Activated CD4-positive, alpha-beta T cell treated with anti-CD3 and anti-CD28 coated beads, Interleukin-2, Interleukin-6, amounts not matched to agents 100 ng/mL and 50 ng/mL, durations not matched to agents 16 hours and 8 hours (primary cell): ENCODE data around the gene TNS1.

Source experiments
- DNase-seq: peaks from one replicate; pipeline ENCODE4 v3.0.0-alpha.2; 2020

Gene TNS1

DNA sequence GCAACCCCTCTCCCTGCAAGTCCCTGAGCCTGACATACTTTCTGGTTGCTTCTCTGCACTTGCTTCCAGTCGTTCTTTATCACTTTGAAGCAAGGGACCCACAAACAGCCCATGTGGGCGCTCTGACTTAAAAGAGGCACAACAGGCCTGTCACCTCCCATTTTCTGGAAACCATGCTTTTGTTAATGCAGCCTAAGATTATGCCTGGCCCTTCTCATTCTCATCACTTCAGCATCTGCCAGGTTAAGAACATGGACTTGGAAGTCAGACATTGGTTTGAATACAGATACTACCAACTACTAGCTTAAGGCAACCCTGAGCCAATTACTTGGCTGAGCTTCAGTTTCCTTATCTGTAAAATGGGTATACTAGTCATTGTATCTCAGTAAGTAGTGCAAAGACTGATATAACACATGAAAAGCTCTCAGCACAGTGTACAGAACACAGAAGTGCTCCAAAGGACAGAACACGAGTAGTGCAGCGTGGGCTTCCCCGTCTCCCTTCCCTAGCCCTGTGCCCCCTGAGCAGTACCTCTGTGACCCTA lies 141.4 kb downstream of the TNS1 start:
- no peak for DNase-seq

- no peak for DNase-seq
These were observed 142.9 kb downstream of the TNS1 start for GRCh38 chr2:217859926-217860325.

DNA sequence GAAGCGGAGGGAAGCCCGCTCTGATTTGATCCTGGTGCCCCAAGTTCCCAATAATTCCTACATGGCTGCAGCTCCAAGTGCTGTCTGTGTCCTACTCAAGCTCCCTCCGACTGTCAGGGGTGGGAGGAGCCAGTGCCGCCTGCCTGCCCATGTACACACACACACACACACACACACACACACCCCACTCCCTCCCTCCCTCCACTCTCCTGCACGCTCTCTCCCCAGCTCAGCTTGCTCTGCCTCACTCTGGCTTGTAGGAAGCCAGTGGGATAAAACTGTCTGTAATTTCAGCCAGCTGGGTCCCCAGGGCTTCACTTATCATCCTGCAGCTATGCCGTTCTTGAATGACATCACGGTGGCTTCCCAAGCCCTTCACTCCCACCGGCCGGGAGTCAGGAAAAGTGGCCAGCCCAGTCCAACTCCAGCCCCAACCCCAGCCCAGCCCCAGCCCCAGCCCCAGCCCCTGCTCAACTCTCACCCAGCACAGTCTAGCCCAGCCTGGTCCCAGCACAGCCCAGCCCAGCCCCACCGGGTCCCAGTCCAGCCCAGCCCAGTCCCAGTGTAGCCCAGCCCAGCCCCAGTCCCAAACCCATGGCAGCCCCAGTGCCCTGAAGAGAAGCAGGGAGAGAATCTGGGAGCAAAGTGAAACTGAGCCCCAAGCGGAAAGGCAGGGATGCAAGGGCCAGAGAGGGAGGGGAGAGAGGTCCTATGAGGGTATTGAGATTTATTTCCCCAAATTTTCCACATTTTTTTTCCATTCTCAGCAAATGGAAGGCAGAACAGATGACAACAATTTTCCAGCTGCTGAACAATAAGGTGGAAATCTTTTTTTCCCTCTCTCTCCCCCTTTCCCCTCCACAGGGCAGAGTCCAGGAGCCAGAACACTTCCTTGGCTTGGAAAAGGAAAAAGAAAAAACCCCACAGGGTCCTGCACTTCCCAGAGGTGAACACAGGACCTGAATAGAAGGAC lies 144.0 kb downstream of the TNS1 start:
- DNase-seq: no peak

DNA sequence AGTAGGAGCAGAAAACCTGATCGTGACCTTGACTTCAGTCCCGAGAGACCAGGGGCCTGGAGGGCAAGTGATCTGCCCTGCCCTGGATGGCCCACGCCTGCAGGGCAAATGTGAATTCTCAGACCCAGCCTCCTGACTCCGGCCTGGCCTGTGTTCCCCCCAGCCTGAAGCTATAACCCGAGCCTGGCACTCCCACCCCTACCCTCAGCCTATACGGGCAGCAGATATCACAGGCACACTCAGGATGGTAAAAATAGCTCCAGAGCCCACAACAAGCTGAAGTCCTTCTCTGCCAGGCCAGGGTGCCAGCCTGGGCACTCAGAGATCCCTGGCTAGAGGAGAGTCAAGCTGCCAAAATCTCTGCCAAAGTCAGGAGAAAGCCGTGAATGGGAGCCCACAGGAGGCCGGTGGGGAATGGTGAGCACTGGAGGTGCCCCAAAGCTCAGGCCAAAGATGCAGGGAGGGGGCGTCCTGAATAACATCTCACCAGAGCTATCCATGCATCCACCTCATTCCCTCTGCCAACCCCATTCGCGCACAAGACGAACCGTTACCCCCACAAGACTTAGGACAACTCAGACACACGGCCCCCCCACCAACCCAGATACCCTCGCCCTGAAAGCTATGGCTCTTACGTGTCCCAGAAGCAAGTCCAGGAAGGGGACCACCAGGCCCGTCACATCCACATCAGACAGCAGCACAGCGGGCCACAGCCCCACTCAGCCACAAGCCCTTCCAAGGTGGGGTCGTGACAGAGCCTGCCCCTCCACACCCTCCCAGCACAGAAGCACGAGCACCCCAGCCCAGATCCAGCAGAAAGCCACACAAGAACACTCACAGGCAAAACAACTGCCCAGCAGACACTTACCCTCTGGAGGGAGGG lies 144.9 kb downstream of the TNS1 start:
- DNase-seq: no peak

- DNase-seq: no peak
These were observed 145.9 kb downstream of the TNS1 start for GRCh38 chr2:217856871-217857270.

DNA sequence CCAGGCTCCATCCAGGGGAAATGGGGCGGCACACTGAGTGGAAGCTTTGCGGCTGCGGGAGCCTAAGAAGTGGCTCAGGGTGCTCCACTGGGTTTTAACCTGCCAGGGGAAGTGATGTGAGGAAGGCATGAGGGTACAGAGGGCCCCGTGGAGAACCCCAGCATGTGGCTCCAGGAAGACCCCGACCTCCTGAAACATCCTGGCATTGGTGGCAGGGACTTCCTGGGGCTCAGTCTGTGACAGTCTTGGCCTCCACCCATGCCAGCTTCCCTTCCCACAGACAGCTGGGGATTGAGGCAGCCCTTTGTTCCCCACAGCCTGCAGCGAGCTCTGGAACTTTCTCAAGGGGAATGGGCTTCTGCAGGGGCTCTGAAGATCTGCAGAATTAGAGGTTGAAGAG lies 146.6 kb downstream of the TNS1 start:
- DNase-seq: no peak

DNA sequence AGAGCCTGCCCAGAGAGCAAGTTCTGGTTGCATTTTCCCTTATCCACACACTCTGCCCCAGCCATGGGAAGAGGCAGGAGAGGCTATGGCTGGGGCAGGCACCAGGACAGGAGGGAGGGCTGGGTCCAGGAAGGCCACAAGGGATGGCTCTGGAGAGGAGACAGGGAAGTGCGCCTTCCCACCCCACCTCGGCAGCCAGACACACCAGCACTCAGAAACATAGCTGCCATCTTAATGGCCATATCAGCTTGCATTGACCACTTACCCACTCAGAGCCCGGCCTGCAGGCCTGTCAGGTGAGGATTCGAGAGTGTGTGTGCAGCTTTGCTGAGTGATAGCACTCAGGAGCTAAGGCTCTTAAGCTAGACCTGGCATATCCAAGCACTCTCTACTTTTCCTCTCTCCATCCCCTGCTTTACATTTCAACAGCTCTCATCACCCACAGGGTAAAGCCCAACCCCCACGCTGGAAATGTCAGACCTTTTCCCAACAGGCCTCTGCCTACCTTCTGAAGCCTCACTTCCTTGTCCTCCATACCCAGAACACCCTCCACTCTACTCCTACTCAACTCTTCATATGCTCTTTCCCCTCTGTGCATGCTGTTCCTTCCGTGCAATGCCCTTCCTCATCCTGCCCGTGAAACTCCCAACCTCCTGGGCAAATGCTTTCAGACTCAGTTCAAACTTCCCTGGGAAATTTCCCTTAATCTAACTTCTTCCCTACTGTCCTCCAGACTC lies 147.9 kb downstream of the TNS1 start:
- DNase-seq: no peak

DNA sequence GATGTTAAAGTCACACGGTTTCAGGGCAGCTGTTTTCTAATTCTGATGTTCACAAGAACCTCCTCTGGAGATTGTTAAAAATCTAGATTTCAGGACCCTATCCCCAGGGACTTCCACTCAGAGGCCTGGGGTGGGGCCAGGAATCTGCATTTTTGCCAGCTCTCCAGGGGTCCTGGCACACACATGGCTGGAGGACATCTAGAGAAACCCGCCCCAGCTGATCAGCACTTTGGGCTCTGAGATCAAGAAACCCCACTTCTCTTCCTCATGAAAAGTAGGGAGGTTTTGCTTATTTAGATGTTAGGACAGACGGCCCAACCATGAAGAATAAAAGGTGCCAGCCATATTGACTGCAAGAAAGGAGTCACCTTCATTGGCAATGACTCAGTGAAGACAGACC lies 148.8 kb downstream of the TNS1 start:
- DNase-seq: no peak

DNA sequence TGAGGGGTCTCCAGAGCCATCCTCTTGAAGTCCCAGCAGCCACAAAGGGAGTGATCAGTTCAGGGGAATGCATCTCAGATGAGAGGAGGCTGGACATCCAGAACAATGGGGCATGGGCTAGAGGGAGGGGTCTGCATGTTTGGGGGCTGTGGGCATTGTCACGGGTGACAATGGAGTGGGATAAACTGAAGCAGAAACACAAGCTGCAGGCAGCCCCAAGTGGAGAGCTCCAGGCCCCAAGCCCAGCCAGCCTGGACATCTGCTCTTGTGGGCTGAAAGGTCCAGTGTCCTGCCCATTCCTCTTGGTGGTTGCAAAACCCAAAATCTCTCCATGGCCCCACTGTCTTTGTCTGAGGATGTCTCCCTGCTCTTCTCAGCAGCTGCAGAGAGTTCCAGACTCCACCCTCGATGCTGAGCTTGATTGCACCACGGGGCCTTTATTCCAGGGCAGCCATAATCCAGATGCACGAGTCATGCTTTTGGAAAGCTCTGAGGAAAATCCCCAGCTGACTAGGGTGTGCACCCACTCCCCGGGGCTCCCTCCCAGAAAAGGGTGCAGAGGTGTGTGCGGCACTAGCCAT lies 149.4 kb downstream of the TNS1 start:
- DNase-seq: no peak

DNA sequence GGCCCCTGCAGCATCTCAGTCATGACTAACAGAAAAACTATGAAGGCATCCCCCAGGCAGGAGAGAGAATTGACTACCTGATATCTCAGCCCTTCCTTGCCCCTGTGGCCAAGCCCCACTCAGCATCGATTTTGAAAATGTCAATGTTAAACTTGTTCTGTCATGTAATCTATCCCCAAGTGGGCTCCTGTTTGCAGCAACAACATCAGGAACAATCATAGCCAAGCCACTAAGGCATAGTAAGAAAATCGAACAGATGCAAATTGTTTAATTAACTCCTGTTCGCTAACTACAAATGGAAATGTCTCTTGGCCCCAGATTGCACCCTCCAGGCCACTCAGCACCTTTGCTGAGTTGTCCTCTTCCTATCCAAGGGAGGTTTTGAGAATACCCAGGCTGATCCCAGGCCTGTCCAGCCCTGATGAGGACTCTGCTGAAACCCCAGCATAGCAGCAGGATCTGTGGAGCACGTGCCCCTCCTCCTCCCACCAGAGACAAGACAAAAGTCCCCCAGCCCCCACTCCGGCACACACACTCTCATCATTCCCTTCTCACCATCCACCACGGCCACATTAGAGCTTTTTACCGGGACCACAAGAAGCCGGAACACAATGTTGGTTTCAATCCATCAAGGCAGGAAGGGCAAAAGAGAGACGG lies 150.1 kb downstream of the TNS1 start:
- DNase-seq: no peak

DNA sequence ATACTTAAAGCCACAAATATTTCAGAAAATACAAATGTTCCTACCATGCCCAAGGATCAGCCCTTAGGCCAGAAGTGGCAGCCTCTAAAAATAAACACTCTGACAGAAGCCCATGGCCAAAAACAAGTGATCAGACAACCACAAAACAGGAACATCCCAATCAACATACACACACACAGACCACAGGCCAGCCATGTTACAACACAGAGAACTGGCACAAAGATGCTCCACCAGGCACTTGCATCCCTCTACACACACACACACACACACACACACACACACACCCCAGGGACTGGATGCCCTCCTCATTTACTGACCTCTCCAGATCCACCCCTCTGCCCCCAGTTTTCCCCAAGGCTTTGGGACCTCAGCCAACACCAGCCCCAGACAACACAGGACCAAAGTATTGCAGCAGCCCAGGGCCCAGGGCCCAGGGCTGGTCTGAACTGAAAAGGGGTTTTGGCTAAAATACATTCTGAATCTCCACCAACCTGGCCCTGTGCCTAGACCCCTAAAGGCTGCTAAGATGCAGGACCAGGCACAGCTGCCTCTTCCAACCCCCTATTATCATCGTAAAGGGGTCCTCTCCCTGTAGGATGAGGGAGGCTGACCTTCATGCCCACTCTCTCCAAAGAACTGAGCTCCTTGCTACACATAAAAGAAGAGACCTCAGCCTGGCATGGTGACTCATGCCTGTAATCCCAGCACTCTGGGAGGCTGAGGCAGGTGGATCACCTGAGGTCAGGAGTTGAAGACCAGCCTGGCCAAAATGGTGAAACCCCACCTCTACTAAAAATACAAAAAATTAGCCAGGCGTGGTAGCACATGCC lies 151.4 kb downstream of the TNS1 start:
- no peak for DNase-seq

- no peak for DNase-seq
These were observed 153.4 kb downstream of the TNS1 start for GRCh38 chr2:217849154-217849975.

DNA sequence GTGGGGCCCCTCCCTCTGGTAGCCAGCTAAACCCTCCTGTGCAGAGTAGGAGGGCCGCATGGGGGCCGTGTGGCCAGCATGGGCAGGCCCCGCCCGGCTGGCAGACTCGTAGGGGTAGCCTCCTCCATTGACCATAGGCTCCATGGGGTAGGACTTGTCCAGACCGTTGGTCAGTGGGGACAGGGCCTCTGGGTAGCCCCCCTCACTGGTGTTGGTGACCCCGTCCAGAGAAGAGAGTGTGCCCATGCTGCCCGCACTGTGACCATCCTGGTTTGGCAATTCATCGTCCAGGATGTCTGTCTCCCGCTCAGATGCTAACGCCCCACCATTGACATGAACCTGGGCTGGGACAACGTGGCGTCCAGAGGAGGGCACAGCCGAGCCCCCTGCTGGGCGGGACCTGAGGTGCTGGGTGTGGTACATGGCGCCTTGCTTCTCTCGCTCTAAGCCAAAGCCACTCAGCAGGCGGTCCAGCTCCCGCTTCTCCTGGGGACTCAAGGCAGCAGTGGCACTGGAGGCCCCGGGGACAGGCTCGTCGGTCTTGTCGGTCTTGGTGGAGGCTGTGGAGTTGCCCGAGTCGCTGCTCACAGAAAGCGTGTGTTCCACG lies 154.3 kb downstream of the TNS1 start:
- no peak for DNase-seq

- DNase-seq: no peak
These were observed 155.0 kb downstream of the TNS1 start for GRCh38 chr2:217847552-217848350.

- DNase-seq: no peak
These were observed 155.7 kb downstream of the TNS1 start for GRCh38 chr2:217847115-217847514.

- DNase-seq: no peak
These were observed 156.5 kb downstream of the TNS1 start for GRCh38 chr2:217846321-217846743.

GRCh38 chr2:217845301-217845700 lies 157.5 kb downstream of the TNS1 start:
- DNase-seq: no peak

DNA sequence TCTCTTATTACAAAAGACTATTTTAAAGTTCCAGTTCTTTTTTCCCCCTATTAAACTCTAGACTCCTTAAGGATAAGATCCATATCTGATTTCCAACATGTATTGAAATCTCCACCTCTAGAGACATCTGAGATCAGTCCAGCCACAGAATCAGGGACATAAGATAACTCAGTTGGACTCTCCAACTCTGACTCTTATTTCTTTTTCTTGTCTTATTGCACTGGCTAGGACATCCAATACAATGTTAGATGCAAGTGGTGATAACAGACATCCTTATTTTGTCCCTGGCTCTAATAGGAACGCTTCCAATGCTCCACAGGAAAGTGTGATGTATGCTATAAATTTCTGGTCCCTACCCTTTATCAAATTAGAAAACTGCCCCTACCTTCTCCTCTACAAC lies 158.1 kb downstream of the TNS1 start:
- no peak for DNase-seq

- no peak for DNase-seq
These were observed 159.5 kb downstream of the TNS1 start for GRCh38 chr2:217843324-217843723.
